ENCODE measurements around the gene MSI2.

GRCh38 chr17:57439651-57440050 lies 183.3 kb downstream of the MSI2 start:
- no peak for TF ChIP-seq EZH2phosphoT487 (IDR thresholded peaks at IDR 0.05; ENCODE audit: insufficient read depth, low read depth)
- no peak for TF ChIP-seq EZH2 (IDR thresholded peaks at IDR 0.05; ENCODE audit: insufficient read depth, poor library complexity, severe bottlenecking)

Data from GM23248 (cell line).